PFSK-1 (cell line): ENCODE results near the gene GFER.

Experiments
- FOXP2 ChIP-seq: optimal IDR thresholded peaks from 2 replicates; pipeline ENCODE3; 2011; ENCODE audit warnings: borderline replicate concordance, control low read depth, inconsistent platforms; ENCODE audit not compliant: insufficient read depth; ENCODE audit errors: extremely low read length, extremely low read depth
- POLR2AphosphoS5 ChIP-seq: IDR thresholded peaks from 2 replicates; pipeline ENCODE4 v1.6.1; 2012; ENCODE audit warnings: low read depth, mild to moderate bottlenecking, control low read depth, low read length, moderate library complexity
- TF ChIP-seq, protein P1 (sequence below), 2 experiments: IDR thresholded peaks; 2 replicates each; pipeline versions ENCODE4 v1.6.1 to v1.8.0; 2011 to 2012; ENCODE audit warnings: low read depth in 2 of 2, low read length in 2 of 2, control low read depth in 1 of 2, inconsistent platforms in 1 of 2, mild to moderate bottlenecking in 1 of 2, moderate library complexity in 1 of 2; ENCODE audit not compliant: insufficient read depth in 1 of 2

- TF ChIP-seq POLR2AphosphoS5 (no peak), FOXP2 (no peak)
- TF ChIP-seq, protein P1, sequence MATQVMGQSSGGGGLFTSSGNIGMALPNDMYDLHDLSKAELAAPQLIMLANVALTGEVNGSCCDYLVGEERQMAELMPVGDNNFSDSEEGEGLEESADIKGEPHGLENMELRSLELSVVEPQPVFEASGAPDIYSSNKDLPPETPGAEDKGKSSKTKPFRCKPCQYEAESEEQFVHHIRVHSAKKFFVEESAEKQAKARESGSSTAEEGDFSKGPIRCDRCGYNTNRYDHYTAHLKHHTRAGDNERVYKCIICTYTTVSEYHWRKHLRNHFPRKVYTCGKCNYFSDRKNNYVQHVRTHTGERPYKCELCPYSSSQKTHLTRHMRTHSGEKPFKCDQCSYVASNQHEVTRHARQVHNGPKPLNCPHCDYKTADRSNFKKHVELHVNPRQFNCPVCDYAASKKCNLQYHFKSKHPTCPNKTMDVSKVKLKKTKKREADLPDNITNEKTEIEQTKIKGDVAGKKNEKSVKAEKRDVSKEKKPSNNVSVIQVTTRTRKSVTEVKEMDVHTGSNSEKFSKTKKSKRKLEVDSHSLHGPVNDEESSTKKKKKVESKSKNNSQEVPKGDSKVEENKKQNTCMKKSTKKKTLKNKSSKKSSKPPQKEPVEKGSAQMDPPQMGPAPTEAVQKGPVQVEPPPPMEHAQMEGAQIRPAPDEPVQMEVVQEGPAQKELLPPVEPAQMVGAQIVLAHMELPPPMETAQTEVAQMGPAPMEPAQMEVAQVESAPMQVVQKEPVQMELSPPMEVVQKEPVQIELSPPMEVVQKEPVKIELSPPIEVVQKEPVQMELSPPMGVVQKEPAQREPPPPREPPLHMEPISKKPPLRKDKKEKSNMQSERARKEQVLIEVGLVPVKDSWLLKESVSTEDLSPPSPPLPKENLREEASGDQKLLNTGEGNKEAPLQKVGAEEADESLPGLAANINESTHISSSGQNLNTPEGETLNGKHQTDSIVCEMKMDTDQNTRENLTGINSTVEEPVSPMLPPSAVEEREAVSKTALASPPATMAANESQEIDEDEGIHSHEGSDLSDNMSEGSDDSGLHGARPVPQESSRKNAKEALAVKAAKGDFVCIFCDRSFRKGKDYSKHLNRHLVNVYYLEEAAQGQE (IDR thresholded peaks at IDR 0.05; ENCODE audit: insufficient read depth in 1 of 2, low read depth in 2 of 2, low read length in 2 of 2) = no peak
Observed at GRCh38 chr16:1949507-1949906, 34.5 kb upstream of the GFER start.
